ENCODE measurements around the gene CTSK.
A peak's percentile ranks its signal among the peaks of the same experiment; 100 is the strongest.
"Not testable (repeated sequence)": the region's sequence is repeated elsewhere in the genome, so short reads cannot be mapped to it uniquely, and the experiment has no call there.

Gene CTSK

DNA sequence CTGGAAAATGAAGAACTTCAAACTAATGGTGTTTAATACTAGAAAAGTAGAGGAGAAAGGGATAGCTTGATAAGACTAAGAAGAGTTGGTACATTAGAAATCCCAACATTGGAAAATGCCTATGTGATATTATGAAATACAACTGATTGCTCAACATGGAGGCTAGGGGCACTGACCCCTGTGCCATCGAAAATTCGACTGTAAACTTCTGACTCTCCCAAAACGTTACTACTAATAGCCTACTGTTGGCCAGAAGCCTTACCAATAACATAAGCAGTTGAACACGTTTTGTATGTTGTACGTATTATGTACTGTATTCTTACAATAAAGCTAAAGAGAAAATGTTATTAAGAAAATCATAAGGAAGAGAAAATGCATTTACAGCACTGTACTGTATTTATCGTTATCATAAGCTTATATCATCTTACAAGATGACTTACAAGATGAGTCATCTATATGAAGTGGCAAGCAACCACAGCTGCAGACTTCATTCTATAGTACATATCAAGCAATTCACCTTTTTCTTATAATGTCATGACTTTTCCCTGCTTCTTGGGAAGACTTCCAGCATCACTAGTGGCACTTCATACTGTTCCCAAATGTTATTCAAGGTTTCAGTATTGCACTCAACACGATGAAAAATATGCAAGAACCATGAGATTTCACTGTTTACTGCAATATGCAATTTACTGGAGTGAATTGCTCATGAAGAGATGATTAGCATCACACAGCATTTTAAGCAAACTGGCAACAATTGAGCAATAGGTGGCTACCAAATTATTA is 12.9 kb upstream of the CTSK start:
- Mint-ChIP-seq H3K4me3 (no peak overlapping the region), H3K36me3 (ENCODE audit: insufficient read depth) (peaks cover 49% of the 10 kb centered on the region), H3K27ac (peak overlapping the region; percentile 10 to 38), H3K4me1 (ENCODE audit: low read depth in 2 of 2) (no peaks in the 10 kb centered on the region), H3K27me3 (no peaks in the 10 kb centered on the region), H3K9me3 (no peaks in the 10 kb centered on the region)
- DNase-seq (no peak), ATAC-seq (replicated peaks) (no peak)

GRCh38 chr1:150815871-150816270 is 7.8 kb upstream of the CTSK start:
- no peak for ATAC-seq (replicated peaks)
- peak overlapping the region in 1 of 2 donors; percentile 15 for H3K27ac Mint-ChIP-seq
- H3K9me3 Mint-ChIP-seq, result no peaks in the 10 kb centered on the region

GRCh38 chr1:150813028-150813707 is 5.1 kb upstream of the CTSK start:
- H3K27me3 Mint-ChIP-seq, result no peaks in the 10 kb centered on the region
- H3K27ac Mint-ChIP-seq, result no peak overlapping the region
- no peaks in the 10 kb centered on the region for H3K4me1 Mint-ChIP-seq (ENCODE audit: low read depth in 2 of 2)
- H3K9me3 Mint-ChIP-seq, result no peaks in the 10 kb centered on the region
- no peak overlapping the region for H3K4me3 Mint-ChIP-seq
- H3K36me3 Mint-ChIP-seq (ENCODE audit: insufficient read depth), result no peaks in the 10 kb centered on the region
- no peak for DNase-seq
- no peak for ATAC-seq (replicated peaks)

More at GRCh38 chr1:150815871-150816270, 7.8 kb upstream of the CTSK start:
- no peak overlapping the region for H3K4me3 Mint-ChIP-seq
- no peaks in the 10 kb centered on the region for H3K4me1 Mint-ChIP-seq (ENCODE audit: low read depth in 2 of 2)
- no peaks in the 10 kb centered on the region for H3K27me3 Mint-ChIP-seq
- no peak for DNase-seq
- peaks cover 7% of the 10 kb centered on the region for H3K36me3 Mint-ChIP-seq (ENCODE audit: insufficient read depth)

DNA sequence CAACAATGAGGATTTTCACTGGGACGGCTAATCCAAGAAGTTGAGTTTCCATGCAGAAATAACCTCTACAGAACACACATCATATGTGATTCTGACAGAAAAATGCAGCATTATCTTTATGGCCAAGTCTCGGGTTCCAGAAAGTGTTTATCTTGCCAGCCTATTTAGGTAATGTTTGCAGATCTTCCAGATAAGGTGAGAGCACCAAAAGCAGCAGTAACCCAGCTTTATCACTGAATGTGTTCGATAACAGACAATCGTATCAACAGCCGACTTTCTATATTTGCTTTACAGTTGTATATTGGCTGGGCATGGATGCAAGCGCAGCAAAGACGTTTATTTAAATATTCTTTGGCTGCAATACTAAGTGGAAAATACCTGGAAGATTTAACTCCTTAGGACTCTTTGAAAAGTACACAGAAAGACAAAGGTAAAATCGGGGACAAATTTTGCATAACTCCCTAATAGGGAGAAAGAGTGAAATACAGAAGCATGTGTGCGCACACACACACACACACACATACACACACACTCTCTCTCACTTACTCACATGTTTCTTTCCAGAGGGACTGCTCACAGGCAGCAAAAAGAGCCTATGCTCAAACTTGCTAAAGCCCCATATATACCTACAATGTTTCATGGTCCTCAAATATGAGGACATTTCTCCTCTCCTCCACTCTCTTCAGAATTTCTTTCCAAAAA is 3.0 kb upstream of the CTSK start:
- Mint-ChIP-seq H3K4me1 (ENCODE audit: low read depth in 2 of 2) (peaks cover 0 to 5% of the 10 kb centered on the region in 2 donors), H3K4me3 (no peak overlapping the region), H3K27me3 (no peaks in the 10 kb centered on the region), H3K9me3 (no peaks in the 10 kb centered on the region), H3K36me3 (ENCODE audit: insufficient read depth) (no peaks in the 10 kb centered on the region), H3K27ac (no peak overlapping the region)
- DNase-seq (no peak), ATAC-seq (replicated peaks) (no peak)

- ATAC-seq (replicated peaks) (no peak), DNase-seq (no peak)
- Mint-ChIP-seq H3K4me3 (no peak overlapping the region), H3K4me1 (ENCODE audit: low read depth in 2 of 2) (peaks cover 0 to 5% of the 10 kb centered on the region in 2 donors), H3K9me3 (no peaks in the 10 kb centered on the region), H3K27ac (no peak overlapping the region), H3K27me3 (no peaks in the 10 kb centered on the region), H3K36me3 (ENCODE audit: insufficient read depth) (no peaks in the 10 kb centered on the region)
These were observed 1.6 kb upstream of the CTSK start for GRCh38 chr1:150809651-150810050.

DNA sequence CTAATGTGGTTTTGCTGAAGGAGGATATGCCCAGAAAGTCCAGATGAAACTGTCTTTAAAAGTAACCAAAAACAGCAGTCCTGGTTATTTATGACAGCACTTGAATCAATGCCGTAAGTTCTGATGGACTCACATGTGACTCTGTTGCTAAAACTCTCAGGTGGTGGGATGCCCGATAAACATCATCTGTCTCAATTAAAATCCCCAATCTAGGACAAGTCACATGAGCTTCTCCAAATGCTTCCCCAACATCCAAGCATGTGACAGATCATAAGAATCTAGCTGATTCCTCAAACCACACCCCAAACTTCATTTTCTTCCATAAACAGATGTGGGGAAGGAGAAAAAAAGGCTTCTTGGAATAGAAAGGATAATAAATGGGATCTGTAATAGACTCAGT is 786 bp upstream of the CTSK start:
- Mint-ChIP-seq H3K36me3 (ENCODE audit: insufficient read depth) (no peaks in the 10 kb centered on the region), H3K4me1 (ENCODE audit: low read depth in 2 of 2) (peaks cover 0 to 5% of the 10 kb centered on the region in 2 donors), H3K9me3 (no peaks in the 10 kb centered on the region), H3K27ac (no peak overlapping the region), H3K27me3 (no peaks in the 10 kb centered on the region), H3K4me3 (no peak overlapping the region)
- no peak for DNase-seq
- ATAC-seq (replicated peaks), result no peak

DNA sequence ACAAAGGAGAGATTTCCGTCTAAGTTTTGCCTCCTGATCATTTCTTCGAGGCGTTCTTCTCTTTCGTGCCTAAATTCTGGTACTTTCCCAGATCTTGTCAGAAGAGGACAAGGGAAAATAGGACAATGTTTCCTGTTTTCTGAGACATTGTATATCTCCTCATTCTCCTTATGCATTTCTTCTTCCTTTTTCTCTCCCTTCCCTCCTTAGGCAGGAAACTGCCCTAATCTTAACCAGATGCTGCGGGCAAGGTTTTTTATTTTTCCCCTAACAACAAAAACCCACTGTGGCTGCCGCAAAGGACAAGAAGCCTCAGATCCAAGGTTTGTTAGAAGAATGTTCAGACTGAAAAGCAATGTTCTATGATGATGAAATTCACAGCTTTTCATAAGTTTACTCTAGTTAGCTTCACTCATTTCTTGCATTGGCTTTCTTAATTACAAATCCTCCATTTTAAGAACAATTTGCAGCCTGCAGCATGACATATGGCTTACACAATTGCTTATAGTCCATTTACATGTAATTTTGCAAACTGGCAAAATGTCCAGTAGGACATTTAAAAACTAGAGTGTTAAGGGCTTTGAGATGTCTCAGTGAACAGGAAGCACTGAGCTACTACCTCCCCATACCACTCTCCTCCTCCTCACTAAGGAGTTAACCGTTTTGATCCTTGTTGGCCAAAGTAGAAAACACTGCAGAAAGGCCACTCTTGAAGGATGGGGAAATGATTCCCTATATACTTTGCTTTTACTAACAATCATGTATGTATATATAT is 624 bp downstream of the CTSK start:
- no peak for DNase-seq
- ATAC-seq (replicated peaks), result no peak
- H3K4me3 Mint-ChIP-seq, result no peak overlapping the region
- H3K27me3 Mint-ChIP-seq, result no peaks in the 10 kb centered on the region
- H3K36me3 Mint-ChIP-seq (ENCODE audit: insufficient read depth), result no peaks in the 10 kb centered on the region
- no peaks in the 10 kb centered on the region for H3K9me3 Mint-ChIP-seq
- peaks cover 0 to 5% of the 10 kb centered on the region in 2 donors for H3K4me1 Mint-ChIP-seq (ENCODE audit: low read depth in 2 of 2)
- peak overlapping the region; percentile 30 to 48 for H3K27ac Mint-ChIP-seq

DNA sequence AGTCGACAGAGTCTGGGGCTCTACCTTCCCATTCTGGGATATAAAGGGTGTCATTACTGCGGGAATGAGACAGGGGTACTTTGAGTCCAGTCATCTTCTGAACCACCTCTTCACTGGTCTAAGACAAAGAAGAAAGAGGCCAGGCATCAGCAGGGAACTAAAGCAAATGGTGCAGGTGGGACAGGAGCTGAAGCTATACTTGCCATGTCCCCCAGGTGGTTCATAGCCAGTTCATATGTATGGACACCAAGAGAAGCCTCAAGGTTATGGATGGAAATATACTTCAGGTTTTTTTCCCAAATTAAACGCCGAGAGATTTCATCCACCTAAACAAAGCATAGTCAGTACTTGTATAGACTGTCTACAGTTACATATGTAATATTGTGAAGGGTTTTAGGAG is 2.2 kb downstream of the CTSK start:
- ATAC-seq (replicated peaks) (no peak), DNase-seq (no peak)
- H3K4me1 Mint-ChIP-seq (ENCODE audit: low read depth in 2 of 2), result peaks cover 0 to 5% of the 10 kb centered on the region in 2 donors
- H3K4me3 Mint-ChIP-seq, result no peak overlapping the region
- H3K36me3 Mint-ChIP-seq (ENCODE audit: insufficient read depth), result no peaks in the 10 kb centered on the region
- no peak overlapping the region for H3K27ac Mint-ChIP-seq
- no peaks in the 10 kb centered on the region for H3K27me3 Mint-ChIP-seq
- no peaks in the 10 kb centered on the region for H3K9me3 Mint-ChIP-seq

- DNase-seq (no peak), ATAC-seq (replicated peaks) (no peak)
- Mint-ChIP-seq H3K9me3 (no peaks in the 10 kb centered on the region), H3K36me3 (ENCODE audit: insufficient read depth) (no peaks in the 10 kb centered on the region), H3K4me3 (no peak overlapping the region), H3K4me1 (ENCODE audit: low read depth in 2 of 2) (peaks cover 0 to 5% of the 10 kb centered on the region in 2 donors), H3K27ac (no peak overlapping the region), H3K27me3 (no peaks in the 10 kb centered on the region)
These were observed 3.4 kb downstream of the CTSK start for GRCh38 chr1:150804671-150805070.

DNA sequence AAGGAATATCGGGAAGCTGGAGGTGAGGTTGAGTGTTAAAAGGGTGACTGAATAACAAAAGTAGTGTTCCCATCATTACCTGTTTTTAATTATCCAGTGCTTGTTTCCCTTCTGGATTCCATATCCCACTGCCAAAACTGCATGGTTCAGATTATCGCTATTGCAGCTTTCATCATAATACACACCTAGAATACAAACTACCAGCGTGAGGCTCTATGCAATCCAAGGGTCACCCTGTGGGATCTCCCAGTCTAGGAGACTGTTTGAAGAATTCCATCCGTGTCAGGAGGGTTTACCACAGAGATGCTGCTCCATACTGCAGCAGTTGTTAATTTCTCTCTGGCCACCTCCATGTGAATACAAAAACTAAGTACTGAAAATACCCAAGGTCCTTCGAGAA is 9.0 kb downstream of the CTSK start:
- Mint-ChIP-seq H3K4me3 (no peak overlapping the region), H3K9me3 (no peaks in the 10 kb centered on the region), H3K4me1 (ENCODE audit: low read depth in 2 of 2) (no peaks in the 10 kb centered on the region), H3K27ac (no peak overlapping the region), H3K36me3 (ENCODE audit: insufficient read depth) (peaks cover 5% of the 10 kb centered on the region), H3K27me3 (no peaks in the 10 kb centered on the region)
- DNase-seq (no peak), ATAC-seq (replicated peaks) (no peak)

GRCh38 chr1:150798525-150798924 is 9.5 kb downstream of the CTSK start:
- Mint-ChIP-seq H3K9me3 (no peaks in the 10 kb centered on the region), H3K27ac (no peak overlapping the region)

DNA sequence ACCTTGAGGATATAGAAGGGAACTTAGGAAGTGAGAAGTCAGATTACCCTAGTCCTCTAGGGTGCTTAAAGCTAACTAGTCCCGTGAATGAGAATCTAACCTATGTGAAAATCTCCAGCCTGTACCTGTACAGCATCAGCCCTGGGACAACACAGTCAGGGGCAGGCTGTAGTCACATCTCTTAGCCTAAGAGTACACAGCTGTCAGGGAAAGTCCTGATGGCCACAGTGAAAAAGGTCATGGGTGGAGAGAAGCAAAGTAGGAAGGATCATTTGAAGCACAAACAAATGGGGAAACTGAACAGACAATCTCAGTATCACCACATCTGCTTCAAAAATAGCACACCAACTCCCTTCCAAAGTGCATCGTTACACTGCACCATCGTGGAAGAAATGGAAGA is 11.7 kb downstream of the CTSK start:
- Mint-ChIP-seq H3K4me3 (no peak overlapping the region), H3K27ac (no peak overlapping the region), H3K36me3 (ENCODE audit: insufficient read depth) (peaks cover 5% of the 10 kb centered on the region), H3K27me3 (no peaks in the 10 kb centered on the region), H3K9me3 (no peaks in the 10 kb centered on the region), H3K4me1 (ENCODE audit: low read depth in 2 of 2) (no peaks in the 10 kb centered on the region)
- no peak for ATAC-seq (replicated peaks)
- DNase-seq, result no peak

More at GRCh38 chr1:150798525-150798924, 9.5 kb downstream of the CTSK start:
- Mint-ChIP-seq H3K27me3 (no peaks in the 10 kb centered on the region), H3K36me3 (ENCODE audit: insufficient read depth) (peaks cover 5% of the 10 kb centered on the region), H3K4me3 (no peak overlapping the region), H3K4me1 (ENCODE audit: low read depth in 2 of 2) (no peaks in the 10 kb centered on the region)
- no peak for DNase-seq
- ATAC-seq (replicated peaks), result no peak

- not testable (repeated sequence) for DNase-seq; H3K36me3 Mint-ChIP-seq (ENCODE audit: insufficient read depth); H3K27me3 Mint-ChIP-seq; H3K4me3 Mint-ChIP-seq; H3K27ac Mint-ChIP-seq; H3K9me3 Mint-ChIP-seq; H3K4me1 Mint-ChIP-seq (ENCODE audit: low read depth in 2 of 2); ATAC-seq (replicated peaks)
These were observed 14.3 kb downstream of the CTSK start for GRCh38 chr1:150793778-150794177.
